Chondrocyte (in vitro differentiated cells): ENCODE data around the gene CFAP100. TPM values are rescaled to one million over a fixed set of nuclear protein-coding genes. Genes with fewer than 3 reads are reported as not detected.

Experiments
- DNase-seq: peaks from one replicate; pipeline ENCODE4 v3.0.0; 2021; ENCODE audit warnings: mixed read lengths, low spot score
- H3K27ac Mint-ChIP-seq: one replicate; pipeline ENCODE4 v1.8.0; 2021; ENCODE audit warnings: mild to moderate bottlenecking, moderate library complexity, mixed read lengths; ENCODE audit not compliant: unreplicated experiment
- H3K27me3 Mint-ChIP-seq: 2 replicates; pipeline ENCODE4 v1.8.0; 2021; ENCODE audit warnings: low read depth, mixed read lengths
- H3K36me3 Mint-ChIP-seq: 2 replicates; pipeline ENCODE4 v1.8.0; 2021; ENCODE audit warnings: low read depth, mixed read lengths
- H3K4me1 Mint-ChIP-seq: 2 replicates; pipeline ENCODE4 v1.8.0; 2021; ENCODE audit warnings: low read depth, mild to moderate bottlenecking, mixed read lengths
- H3K4me3 Mint-ChIP-seq: one replicate; pipeline ENCODE4 v1.8.0; 2021; ENCODE audit warnings: mild to moderate bottlenecking, moderate library complexity, mixed read lengths; ENCODE audit not compliant: unreplicated experiment
- H3K9me3 Mint-ChIP-seq: 2 replicates; pipeline ENCODE4 v1.8.0; 2021; ENCODE audit warnings: low read depth, mixed read lengths
- total RNA-seq: library from RNA; stranded (reverse); gene quantifications from 3 replicates; pipeline ENCODE4 v1.2.1, GENCODE V29; 2021
- TF ChIP-seq, protein P1 (sequence below): fragments of 200-600 bp; sonication (generic); IDR thresholded peaks from 2 replicates; pipeline ENCODE4 v1.5.0; 2021; ENCODE audit warnings: antibody characterized with exemption, mild to moderate bottlenecking, moderate library complexity

The CFAP100 gene
- total RNA-seq, 1 donor from 2014 or later, result not detected

DNA sequence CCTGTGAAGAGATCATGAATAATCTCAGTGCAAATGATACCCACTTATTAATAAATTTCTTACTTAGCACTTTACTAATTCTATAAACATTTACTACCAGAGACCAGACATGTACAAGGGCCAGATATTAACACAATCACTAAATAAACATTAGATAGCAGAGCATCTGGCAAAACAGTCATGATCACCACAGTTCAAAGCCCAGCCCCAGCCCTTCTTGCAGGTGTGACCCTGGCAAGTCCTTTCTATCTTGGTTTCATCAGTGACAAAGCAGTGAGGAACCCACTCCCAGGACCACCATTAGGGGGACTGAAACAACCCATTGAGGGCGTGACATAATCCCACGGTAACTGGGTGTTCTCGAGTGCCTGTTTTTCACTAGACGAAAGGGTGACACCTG is 69.4 kb downstream of the CFAP100 start:
- no peaks in the 10 kb centered on the region for H3K4me1 Mint-ChIP-seq
- DNase-seq, result no peak
- no peaks in the 10 kb centered on the region for H3K9me3 Mint-ChIP-seq
- H3K36me3 Mint-ChIP-seq, result peaks cover 45% of the 10 kb centered on the region
- H3K4me3 Mint-ChIP-seq, result no peak overlapping the region
- H3K27ac Mint-ChIP-seq, result no peak overlapping the region
- H3K27me3 Mint-ChIP-seq, result no peaks in the 10 kb centered on the region
- TF ChIP-seq, protein P1, sequence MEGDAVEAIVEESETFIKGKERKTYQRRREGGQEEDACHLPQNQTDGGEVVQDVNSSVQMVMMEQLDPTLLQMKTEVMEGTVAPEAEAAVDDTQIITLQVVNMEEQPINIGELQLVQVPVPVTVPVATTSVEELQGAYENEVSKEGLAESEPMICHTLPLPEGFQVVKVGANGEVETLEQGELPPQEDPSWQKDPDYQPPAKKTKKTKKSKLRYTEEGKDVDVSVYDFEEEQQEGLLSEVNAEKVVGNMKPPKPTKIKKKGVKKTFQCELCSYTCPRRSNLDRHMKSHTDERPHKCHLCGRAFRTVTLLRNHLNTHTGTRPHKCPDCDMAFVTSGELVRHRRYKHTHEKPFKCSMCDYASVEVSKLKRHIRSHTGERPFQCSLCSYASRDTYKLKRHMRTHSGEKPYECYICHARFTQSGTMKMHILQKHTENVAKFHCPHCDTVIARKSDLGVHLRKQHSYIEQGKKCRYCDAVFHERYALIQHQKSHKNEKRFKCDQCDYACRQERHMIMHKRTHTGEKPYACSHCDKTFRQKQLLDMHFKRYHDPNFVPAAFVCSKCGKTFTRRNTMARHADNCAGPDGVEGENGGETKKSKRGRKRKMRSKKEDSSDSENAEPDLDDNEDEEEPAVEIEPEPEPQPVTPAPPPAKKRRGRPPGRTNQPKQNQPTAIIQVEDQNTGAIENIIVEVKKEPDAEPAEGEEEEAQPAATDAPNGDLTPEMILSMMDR, result no peak

DNA sequence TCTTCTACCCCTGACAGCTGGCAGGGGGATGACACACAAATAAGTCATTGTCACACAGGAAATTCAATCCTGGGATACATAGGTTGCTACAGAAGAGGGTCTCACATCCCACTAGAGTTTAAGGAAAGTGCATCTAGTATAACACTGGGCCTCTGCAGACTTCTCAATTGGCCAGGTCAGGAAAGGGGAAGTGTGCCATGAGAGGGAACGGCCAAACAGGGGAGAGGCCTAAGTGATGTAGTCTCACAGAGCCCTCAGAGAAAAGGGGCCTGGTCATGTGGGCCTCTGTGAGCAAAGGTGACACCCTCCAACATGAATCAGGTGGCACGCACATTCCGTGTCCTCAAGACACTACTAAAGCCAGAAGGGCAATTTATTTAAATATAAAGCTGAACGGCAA is 69.8 kb downstream of the CFAP100 start:
- no peaks in the 10 kb centered on the region for H3K27me3 Mint-ChIP-seq
- peaks cover under 1% of the 10 kb centered on the region for H3K4me1 Mint-ChIP-seq
- TF ChIP-seq, protein P1, result no peak
- no peak overlapping the region for H3K4me3 Mint-ChIP-seq
- DNase-seq, result no peak
- H3K9me3 Mint-ChIP-seq, result no peaks in the 10 kb centered on the region
- peaks cover 49% of the 10 kb centered on the region for H3K36me3 Mint-ChIP-seq
- no peak overlapping the region for H3K27ac Mint-ChIP-seq

DNA sequence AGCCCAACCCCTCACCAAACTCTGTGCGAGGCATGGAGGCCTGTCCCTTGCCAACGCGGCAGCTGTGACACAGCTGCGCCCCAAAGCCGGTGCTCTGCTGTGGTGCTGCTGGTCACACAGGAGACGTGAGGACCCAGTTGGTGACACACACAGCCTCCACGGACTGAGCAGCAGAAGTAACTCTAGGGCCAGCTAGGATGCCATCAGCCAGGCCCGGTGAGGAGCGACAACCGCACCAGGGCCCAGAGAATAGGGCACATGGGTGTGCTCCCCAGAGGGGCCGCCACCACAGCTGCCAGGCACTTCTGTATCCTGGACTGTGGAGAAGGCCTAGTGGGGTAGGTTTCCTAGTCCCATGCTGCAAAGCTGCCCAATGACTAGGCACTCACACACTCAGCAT is 70.3 kb downstream of the CFAP100 start:
- H3K9me3 Mint-ChIP-seq, result no peaks in the 10 kb centered on the region
- peaks cover 53% of the 10 kb centered on the region for H3K36me3 Mint-ChIP-seq
- peak; percentile 61 for DNase-seq
- H3K4me1 Mint-ChIP-seq, result peaks cover 2% of the 10 kb centered on the region
- H3K4me3 Mint-ChIP-seq, result no peak overlapping the region
- TF ChIP-seq, protein P1, result no peak
- no peaks in the 10 kb centered on the region for H3K27me3 Mint-ChIP-seq
- peak overlapping the region; percentile 36 for H3K27ac Mint-ChIP-seq

DNA sequence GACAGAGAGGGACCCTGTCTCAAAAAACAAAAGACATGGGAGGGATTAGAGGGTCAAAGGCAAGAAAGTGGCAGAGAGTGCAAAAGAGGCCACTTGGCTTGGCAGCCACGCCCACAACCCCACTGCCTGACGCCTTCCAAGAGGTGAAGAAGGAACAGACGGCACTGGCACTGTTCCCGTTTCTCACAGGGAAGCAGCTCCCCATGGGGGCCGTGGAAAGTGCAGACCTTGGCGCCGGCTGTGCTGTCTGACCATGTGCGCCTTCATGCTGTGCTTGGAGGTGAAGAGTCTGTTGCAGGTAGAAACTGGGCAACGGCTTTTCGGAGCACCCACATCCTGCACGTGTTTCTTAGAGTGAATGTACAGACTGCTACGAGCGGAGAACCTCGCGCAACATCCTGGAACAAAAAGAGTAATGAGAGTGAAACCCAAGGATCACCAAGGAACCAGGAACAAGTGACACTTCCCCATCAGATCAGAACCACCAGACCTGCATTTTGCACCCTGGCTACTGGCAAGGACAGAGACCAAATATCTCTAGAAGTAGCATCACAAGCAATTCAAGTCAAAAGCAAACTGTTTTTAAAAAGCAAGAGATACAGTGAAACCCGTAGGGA is 71.3 kb downstream of the CFAP100 start:
- H3K4me3 Mint-ChIP-seq, result no peak overlapping the region
- TF ChIP-seq, protein P1, result no peak
- peaks cover 51% of the 10 kb centered on the region for H3K36me3 Mint-ChIP-seq

DNA sequence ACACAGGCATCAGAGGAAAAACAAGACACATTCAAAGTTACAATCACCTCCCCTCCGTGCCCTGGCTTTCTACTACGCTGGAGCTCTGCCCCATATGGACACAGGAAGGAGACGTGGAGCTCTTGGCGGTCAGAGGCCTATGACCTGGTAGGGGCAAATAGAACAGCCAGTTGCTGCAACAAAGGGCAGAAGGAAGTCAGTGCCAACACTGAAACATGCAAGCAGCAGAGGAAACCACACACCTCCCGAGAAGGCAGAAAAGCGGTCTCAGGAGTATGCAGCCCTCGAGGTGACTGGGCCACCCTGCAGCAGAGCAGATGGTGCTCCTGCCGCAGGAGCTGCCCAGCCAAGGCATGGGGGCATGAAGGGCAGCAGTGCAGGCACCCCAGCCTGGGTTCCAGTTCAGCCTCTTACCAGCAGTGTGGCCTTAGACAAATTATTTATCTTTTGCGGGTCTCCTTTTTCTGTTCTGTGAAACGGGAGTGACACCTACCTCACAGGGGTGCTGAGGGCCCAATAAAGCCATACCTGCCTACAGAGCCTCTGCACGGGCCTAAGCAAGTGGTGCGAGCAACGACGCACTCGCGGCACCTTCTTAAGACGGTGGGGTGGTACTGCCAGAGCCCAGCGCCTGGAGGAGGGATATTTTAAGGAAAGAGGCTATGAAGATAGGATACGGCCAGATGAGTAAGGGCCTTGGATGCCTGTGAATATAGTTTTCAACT is 72.3 kb downstream of the CFAP100 start:
- Mint-ChIP-seq H3K27ac (no peak overlapping the region), H3K4me1 (peaks cover 5% of the 10 kb centered on the region), H3K36me3 (peaks cover 45% of the 10 kb centered on the region), H3K9me3 (no peaks in the 10 kb centered on the region), H3K27me3 (no peaks in the 10 kb centered on the region), H3K4me3 (no peak overlapping the region)
- TF ChIP-seq, protein P1, result no peak
- DNase-seq, result no peak

More for the DNA sequence above, 71.3 kb downstream of the CFAP100 start:
- Mint-ChIP-seq H3K9me3 (no peaks in the 10 kb centered on the region), H3K27ac (no peak overlapping the region), H3K4me1 (peaks cover 2% of the 10 kb centered on the region), H3K27me3 (no peaks in the 10 kb centered on the region)
- peak; percentile 75 for DNase-seq
